ENCODE data around the gene CEP126.

- TF ChIP-seq, protein P1, sequence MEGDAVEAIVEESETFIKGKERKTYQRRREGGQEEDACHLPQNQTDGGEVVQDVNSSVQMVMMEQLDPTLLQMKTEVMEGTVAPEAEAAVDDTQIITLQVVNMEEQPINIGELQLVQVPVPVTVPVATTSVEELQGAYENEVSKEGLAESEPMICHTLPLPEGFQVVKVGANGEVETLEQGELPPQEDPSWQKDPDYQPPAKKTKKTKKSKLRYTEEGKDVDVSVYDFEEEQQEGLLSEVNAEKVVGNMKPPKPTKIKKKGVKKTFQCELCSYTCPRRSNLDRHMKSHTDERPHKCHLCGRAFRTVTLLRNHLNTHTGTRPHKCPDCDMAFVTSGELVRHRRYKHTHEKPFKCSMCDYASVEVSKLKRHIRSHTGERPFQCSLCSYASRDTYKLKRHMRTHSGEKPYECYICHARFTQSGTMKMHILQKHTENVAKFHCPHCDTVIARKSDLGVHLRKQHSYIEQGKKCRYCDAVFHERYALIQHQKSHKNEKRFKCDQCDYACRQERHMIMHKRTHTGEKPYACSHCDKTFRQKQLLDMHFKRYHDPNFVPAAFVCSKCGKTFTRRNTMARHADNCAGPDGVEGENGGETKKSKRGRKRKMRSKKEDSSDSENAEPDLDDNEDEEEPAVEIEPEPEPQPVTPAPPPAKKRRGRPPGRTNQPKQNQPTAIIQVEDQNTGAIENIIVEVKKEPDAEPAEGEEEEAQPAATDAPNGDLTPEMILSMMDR (IDR thresholded peaks at IDR 0.05), result no peak
- TF ChIP-seq POLR2A (IDR thresholded peaks at IDR 0.05), result no peak
These were observed 96.1 kb downstream of the CEP126 start for GRCh38 chr11:102010776-102011494.

All from testis (tissue), 2 donors.